ENCODE measurements around the gene MRPL22. TPM values are rescaled to one million over a fixed set of nuclear protein-coding genes. Genes with fewer than 3 reads are reported as not detected.
"Not testable (repeated sequence)": the region's sequence is repeated elsewhere in the genome, so short reads cannot be mapped to it uniquely, and the experiment has no call there.

Gene MRPL22
- total RNA-seq, 2 donors from 2014 or later: 14.4 to 35.2 TPM

DNA sequence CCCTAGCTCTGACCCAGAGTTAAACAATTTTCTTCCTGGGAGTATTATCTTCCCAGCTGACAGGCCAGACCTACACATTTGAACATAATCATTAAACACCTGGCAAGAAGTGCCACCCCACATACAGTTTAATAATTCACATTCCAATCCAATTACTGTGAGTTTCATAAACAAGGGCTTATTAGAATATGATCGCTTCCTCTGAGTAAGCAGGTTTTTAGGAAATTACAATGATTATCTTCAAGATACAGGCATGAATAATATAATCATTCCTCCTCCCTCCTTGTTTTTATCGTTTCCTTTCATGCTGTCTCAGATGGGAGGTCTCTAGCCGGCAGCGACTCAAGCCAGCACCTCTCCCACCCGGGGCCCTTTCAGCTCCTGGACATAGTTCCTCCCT is 56.9 kb downstream of the MRPL22 start:
- Histone ChIP-seq H3K9me3 (no peaks in the 10 kb centered on the region), H3K36me3 (no peaks in the 10 kb centered on the region), H3K4me3 (no peak overlapping the region), H3K27ac (no peak overlapping the region), H3K4me1 (replicated peaks) (no peaks in the 10 kb centered on the region), H3K27me3 (replicated peaks; ENCODE audit: insufficient read depth) (no peaks in the 10 kb centered on the region)
- WGBS: 76% methylated on average over 5 of the region's 5 CpGs
- no peak for TF ChIP-seq POLR2AphosphoS5 (IDR thresholded peaks at IDR 0.05)
- no peak for TF ChIP-seq CTCF (IDR thresholded peaks at IDR 0.05)
- no peak for TF ChIP-seq POLR2A (IDR thresholded peaks at IDR 0.05)
- DNase-seq (ENCODE audit: low spot score): no peak
- intact Hi-C loops (cut with DNase I): no loop called here

DNA sequence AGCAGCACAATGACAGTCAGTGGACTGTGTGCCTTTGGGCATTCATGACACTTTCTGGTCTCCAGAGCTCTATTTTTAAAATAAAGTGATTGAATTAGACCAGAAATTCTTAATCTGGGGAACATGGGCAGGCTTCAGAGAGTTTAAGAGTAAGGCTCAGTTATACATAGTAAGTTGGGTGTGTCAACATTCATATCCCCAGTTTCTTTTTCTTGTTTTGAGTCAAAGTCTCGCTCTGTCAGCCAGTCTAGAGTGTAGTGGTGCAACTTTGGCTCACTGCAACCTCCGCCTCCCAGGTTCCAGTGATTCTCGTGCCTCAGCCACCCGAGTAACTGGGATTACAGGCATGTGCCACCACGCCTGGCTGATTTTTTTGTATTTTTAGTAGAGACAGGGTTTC is 59.0 kb downstream of the MRPL22 start:
- Histone ChIP-seq H3K36me3 (no peaks in the 10 kb centered on the region), H3K4me3 (no peak overlapping the region), H3K27ac (no peak overlapping the region), H3K4me1 (replicated peaks) (no peaks in the 10 kb centered on the region), H3K9me3 (no peaks in the 10 kb centered on the region), H3K27me3 (replicated peaks; ENCODE audit: insufficient read depth) (no peaks in the 10 kb centered on the region)
- TF ChIP-seq CTCF (IDR thresholded peaks at IDR 0.05) (no peak), POLR2A (IDR thresholded peaks at IDR 0.05) (no peak), POLR2AphosphoS5 (IDR thresholded peaks at IDR 0.05) (no peak)
- WGBS: 85% methylated on average over 5 of the region's 5 CpGs
- intact Hi-C loops (cut with DNase I): no loop called here
- no peak for DNase-seq (ENCODE audit: low spot score)

GRCh38 chr5:155001523-155001922 is 60.6 kb downstream of the MRPL22 start:
- H3K9me3 ChIP-seq: no peaks in the 10 kb centered on the region
- no peak for TF ChIP-seq POLR2AphosphoS5 (IDR thresholded peaks at IDR 0.05)
- no peak for TF ChIP-seq POLR2A (IDR thresholded peaks at IDR 0.05)
- TF ChIP-seq CTCF (IDR thresholded peaks at IDR 0.05): no peak
- DNase-seq (ENCODE audit: low spot score): no peak
- no peak overlapping the region for H3K4me3 ChIP-seq
- H3K36me3 ChIP-seq: no peaks in the 10 kb centered on the region
- no peaks in the 10 kb centered on the region for H3K27me3 ChIP-seq (replicated peaks; ENCODE audit: insufficient read depth)
- H3K27ac ChIP-seq: no peak overlapping the region
- intact Hi-C loops (cut with DNase I): no loop called here
- H3K4me1 ChIP-seq (replicated peaks): no peaks in the 10 kb centered on the region
- WGBS: 92% methylated on average over 4 of the region's 4 CpGs

GRCh38 chr5:155002722-155003121 is 61.8 kb downstream of the MRPL22 start:
- H3K9me3 ChIP-seq; H3K4me3 ChIP-seq; H3K27ac ChIP-seq; intact Hi-C loops (cut with DNase I); DNase-seq (ENCODE audit: low spot score); H3K27me3 ChIP-seq (replicated peaks; ENCODE audit: insufficient read depth); H3K36me3 ChIP-seq; H3K4me1 ChIP-seq (replicated peaks): not testable (repeated sequence)
- 75% methylated on average over 4 of the region's 4 CpGs for WGBS

- intact Hi-C loops (cut with DNase I): no loop called here
- no peaks in the 10 kb centered on the region for H3K27me3 ChIP-seq (replicated peaks; ENCODE audit: insufficient read depth)
- no peak overlapping the region for H3K27ac ChIP-seq
- H3K36me3 ChIP-seq: no peaks in the 10 kb centered on the region
- H3K4me3 ChIP-seq: no peak overlapping the region
- no peaks in the 10 kb centered on the region for H3K4me1 ChIP-seq (replicated peaks)
- TF ChIP-seq CTCF (IDR thresholded peaks at IDR 0.05) (no peak), POLR2A (IDR thresholded peaks at IDR 0.05) (no peak), POLR2AphosphoS5 (IDR thresholded peaks at IDR 0.05) (no peak)
- DNase-seq (ENCODE audit: low spot score): no peak
- no peaks in the 10 kb centered on the region for H3K9me3 ChIP-seq
- 92% methylated on average over 8 of the region's 11 CpGs for WGBS
Measured at GRCh38 chr5:155004138-155004744, 63.4 kb downstream of the MRPL22 start.

DNA sequence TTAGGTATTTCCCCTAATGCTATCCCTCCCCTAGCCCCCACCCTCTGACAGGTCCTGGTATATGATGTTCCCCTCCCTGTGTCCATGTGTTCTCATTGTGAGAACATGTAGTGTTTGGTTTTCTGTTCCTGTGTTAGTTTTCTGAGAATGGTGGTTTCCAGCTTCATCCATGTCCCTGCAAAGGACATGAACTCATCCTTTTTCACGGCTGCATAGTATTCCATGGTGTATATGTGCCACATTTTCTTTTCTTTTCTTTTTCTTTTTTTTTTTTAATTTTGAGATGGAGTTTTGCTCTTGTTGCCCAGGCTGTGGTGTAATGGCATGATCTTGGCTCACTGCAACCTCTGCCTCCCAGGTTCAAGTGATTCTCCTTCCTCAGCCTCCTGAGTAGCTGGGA is 65.4 kb downstream of the MRPL22 start:
- H3K9me3 ChIP-seq; H3K4me1 ChIP-seq (replicated peaks); H3K4me3 ChIP-seq; H3K36me3 ChIP-seq; intact Hi-C loops (cut with DNase I); H3K27me3 ChIP-seq (replicated peaks; ENCODE audit: insufficient read depth); H3K27ac ChIP-seq; DNase-seq (ENCODE audit: low spot score): not testable (repeated sequence)
- WGBS: 96% methylated on average over 1 of the region's 1 CpG
